Measurements from ENCODE around the gene KDM2B. TPM values are rescaled to one million over a fixed set of nuclear protein-coding genes. Genes with fewer than 3 reads are reported as not detected.

KDM2B gene
- polyA plus RNA-seq, 1 donor from 2014 or later, result 85.5 TPM

DNA sequence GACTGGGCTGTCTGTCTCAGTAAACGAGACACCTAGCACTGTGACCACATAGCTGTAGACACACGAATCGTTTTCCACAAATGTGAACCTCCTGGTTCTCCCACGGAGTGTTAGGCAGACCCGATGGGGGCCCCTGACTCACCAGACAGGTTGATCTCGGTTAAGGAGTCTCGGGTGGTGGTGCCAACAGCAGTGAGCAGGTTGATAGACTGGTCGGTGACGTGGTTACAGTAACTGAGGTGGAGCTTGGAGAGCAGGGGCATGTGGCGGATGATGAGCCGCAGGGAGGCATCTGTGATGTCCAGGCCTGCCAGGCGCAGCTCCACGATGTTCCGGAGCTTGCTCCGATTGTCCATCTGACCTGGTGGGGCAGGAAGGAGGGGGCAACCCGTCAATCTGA, 141.1 kb downstream of the KDM2B start:
- TF ChIP-seq MXI1 (conservative IDR thresholded peaks at IDR 0.05; ENCODE audit: poor library complexity, severe bottlenecking), result no peak
- TF ChIP-seq SMC3 (conservative IDR thresholded peaks at IDR 0.05; ENCODE audit: poor library complexity), result no peak
- no peak for TF ChIP-seq EZH2 (IDR thresholded peaks at IDR 0.05; ENCODE audit: borderline replicate concordance, insufficient read depth, low read length, poor library complexity, severe bottlenecking)
- no peak for TF ChIP-seq POLR2AphosphoS5 (IDR thresholded peaks at IDR 0.05)
- TF ChIP-seq RAD21 (conservative IDR thresholded peaks at IDR 0.05), result no peak
- no peak for TF ChIP-seq EP300 (conservative IDR thresholded peaks at IDR 0.05; ENCODE audit: poor library complexity, severe bottlenecking)
- no peak for TF ChIP-seq TAF1 (IDR thresholded peaks at IDR 0.05; ENCODE audit: low read depth)
- TF ChIP-seq, protein P1, sequence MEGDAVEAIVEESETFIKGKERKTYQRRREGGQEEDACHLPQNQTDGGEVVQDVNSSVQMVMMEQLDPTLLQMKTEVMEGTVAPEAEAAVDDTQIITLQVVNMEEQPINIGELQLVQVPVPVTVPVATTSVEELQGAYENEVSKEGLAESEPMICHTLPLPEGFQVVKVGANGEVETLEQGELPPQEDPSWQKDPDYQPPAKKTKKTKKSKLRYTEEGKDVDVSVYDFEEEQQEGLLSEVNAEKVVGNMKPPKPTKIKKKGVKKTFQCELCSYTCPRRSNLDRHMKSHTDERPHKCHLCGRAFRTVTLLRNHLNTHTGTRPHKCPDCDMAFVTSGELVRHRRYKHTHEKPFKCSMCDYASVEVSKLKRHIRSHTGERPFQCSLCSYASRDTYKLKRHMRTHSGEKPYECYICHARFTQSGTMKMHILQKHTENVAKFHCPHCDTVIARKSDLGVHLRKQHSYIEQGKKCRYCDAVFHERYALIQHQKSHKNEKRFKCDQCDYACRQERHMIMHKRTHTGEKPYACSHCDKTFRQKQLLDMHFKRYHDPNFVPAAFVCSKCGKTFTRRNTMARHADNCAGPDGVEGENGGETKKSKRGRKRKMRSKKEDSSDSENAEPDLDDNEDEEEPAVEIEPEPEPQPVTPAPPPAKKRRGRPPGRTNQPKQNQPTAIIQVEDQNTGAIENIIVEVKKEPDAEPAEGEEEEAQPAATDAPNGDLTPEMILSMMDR (IDR thresholded peaks at IDR 0.05; ENCODE audit: poor library complexity, severe bottlenecking), result no peak
- TF ChIP-seq, protein P2, sequence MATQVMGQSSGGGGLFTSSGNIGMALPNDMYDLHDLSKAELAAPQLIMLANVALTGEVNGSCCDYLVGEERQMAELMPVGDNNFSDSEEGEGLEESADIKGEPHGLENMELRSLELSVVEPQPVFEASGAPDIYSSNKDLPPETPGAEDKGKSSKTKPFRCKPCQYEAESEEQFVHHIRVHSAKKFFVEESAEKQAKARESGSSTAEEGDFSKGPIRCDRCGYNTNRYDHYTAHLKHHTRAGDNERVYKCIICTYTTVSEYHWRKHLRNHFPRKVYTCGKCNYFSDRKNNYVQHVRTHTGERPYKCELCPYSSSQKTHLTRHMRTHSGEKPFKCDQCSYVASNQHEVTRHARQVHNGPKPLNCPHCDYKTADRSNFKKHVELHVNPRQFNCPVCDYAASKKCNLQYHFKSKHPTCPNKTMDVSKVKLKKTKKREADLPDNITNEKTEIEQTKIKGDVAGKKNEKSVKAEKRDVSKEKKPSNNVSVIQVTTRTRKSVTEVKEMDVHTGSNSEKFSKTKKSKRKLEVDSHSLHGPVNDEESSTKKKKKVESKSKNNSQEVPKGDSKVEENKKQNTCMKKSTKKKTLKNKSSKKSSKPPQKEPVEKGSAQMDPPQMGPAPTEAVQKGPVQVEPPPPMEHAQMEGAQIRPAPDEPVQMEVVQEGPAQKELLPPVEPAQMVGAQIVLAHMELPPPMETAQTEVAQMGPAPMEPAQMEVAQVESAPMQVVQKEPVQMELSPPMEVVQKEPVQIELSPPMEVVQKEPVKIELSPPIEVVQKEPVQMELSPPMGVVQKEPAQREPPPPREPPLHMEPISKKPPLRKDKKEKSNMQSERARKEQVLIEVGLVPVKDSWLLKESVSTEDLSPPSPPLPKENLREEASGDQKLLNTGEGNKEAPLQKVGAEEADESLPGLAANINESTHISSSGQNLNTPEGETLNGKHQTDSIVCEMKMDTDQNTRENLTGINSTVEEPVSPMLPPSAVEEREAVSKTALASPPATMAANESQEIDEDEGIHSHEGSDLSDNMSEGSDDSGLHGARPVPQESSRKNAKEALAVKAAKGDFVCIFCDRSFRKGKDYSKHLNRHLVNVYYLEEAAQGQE (IDR thresholded peaks at IDR 0.05; ENCODE audit: borderline replicate concordance), result no peak
- H3K4me2 ChIP-seq (ENCODE audit: low read length), result no peak overlapping the region
- no peaks in the 10 kb centered on the region for H3F3A ChIP-seq (ENCODE audit: insufficient read depth, low read length, poor library complexity, severe bottlenecking)
- H3K9ac ChIP-seq (ENCODE audit: low read length), result no peak overlapping the region
- H3K27ac ChIP-seq (ENCODE audit: low read length), result no peak overlapping the region
- no peaks in the 10 kb centered on the region for H3K79me2 ChIP-seq (replicated peaks; ENCODE audit: insufficient read depth, low read length)
- no peak overlapping the region for H2AFZ ChIP-seq (ENCODE audit: low read depth, low read length)
- H3K9me3 ChIP-seq (ENCODE audit: low read length), result no peaks in the 10 kb centered on the region
- H3K27me3 ChIP-seq (ENCODE audit: insufficient read depth, low read depth, low read length), result no peaks in the 10 kb centered on the region
- no peaks in the 10 kb centered on the region for H3K36me3 ChIP-seq (ENCODE audit: insufficient read depth, low read length)
- H3K4me3 ChIP-seq (ENCODE audit: low read length), result no peak overlapping the region
- no peaks in the 10 kb centered on the region for H3K9me2 ChIP-seq (ENCODE audit: insufficient read depth, low read length)
- H4K20me1 ChIP-seq (ENCODE audit: insufficient read depth), result no peaks in the 10 kb centered on the region

DNA sequence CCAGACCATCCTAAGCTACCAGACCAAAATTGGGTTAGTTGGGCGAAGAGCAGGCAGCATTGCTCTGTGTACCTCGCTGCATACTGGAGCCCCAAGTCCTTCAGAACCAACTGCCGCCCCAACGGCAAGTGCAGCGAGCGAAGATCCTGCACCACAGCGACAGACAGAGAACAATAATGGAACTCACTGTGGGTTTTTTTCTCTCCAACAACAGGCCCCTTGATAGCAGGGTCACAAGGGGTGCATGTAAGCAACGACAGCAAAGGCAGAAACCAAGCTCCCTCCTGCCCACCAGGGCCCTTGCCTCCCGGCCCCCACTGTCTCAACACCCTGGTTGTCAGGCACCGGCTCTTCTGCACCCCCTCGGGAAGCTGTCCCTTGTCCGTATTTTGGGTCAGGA, 141.9 kb downstream of the KDM2B start:
- Histone ChIP-seq H4K20me1 (ENCODE audit: insufficient read depth) (no peaks in the 10 kb centered on the region), H3K4me2 (ENCODE audit: low read length) (no peak overlapping the region), H3K27me3 (ENCODE audit: insufficient read depth, low read depth, low read length) (no peaks in the 10 kb centered on the region), H3K4me3 (ENCODE audit: low read length) (no peak overlapping the region), H3F3A (ENCODE audit: insufficient read depth, low read length, poor library complexity, severe bottlenecking) (no peaks in the 10 kb centered on the region), H3K9ac (ENCODE audit: low read length) (no peak overlapping the region), H3K9me2 (ENCODE audit: insufficient read depth, low read length) (no peaks in the 10 kb centered on the region), H3K79me2 (replicated peaks; ENCODE audit: insufficient read depth, low read length) (no peaks in the 10 kb centered on the region), H3K36me3 (ENCODE audit: insufficient read depth, low read length) (no peaks in the 10 kb centered on the region), H3K27ac (ENCODE audit: low read length) (no peak overlapping the region), H3K9me3 (ENCODE audit: low read length) (no peaks in the 10 kb centered on the region), H2AFZ (ENCODE audit: low read depth, low read length) (no peak overlapping the region)
- TF ChIP-seq RAD21 (conservative IDR thresholded peaks at IDR 0.05) (no peak), EZH2 (IDR thresholded peaks at IDR 0.05; ENCODE audit: borderline replicate concordance, insufficient read depth, low read length, poor library complexity, severe bottlenecking) (no peak), TAF1 (IDR thresholded peaks at IDR 0.05; ENCODE audit: low read depth) (no peak), SMC3 (conservative IDR thresholded peaks at IDR 0.05; ENCODE audit: poor library complexity) (no peak), POLR2AphosphoS5 (IDR thresholded peaks at IDR 0.05) (no peak), EP300 (conservative IDR thresholded peaks at IDR 0.05; ENCODE audit: poor library complexity, severe bottlenecking) (no peak), MXI1 (conservative IDR thresholded peaks at IDR 0.05; ENCODE audit: poor library complexity, severe bottlenecking) (no peak)
- TF ChIP-seq, protein P1 (IDR thresholded peaks at IDR 0.05; ENCODE audit: poor library complexity, severe bottlenecking), result no peak
- TF ChIP-seq, protein P2 (IDR thresholded peaks at IDR 0.05; ENCODE audit: borderline replicate concordance), result no peak
